Natural killer cell (primary cell): ENCODE results near the gene OPHN1. TPM values are rescaled to one million over a fixed set of nuclear protein-coding genes. Genes with fewer than 3 reads are reported as not detected.

Source experiments
- ATAC-seq, 3 donors: fragments of 150-1000 bp in 2 of 3; fragments of 200-7000 bp in 1 of 3; cut with Tn5 transposase; 1 replicate in 1 of 3; 2 replicates in 2 of 3; pipeline ENCODE4 v1.10.0; 2021; ENCODE audit warnings: mild to moderate bottlenecking in 2 of 3, moderate library complexity in 2 of 3
- DNase-seq, 2 donors: peaks; one replicate each; pipeline versions ENCODE4 v3.0.0 to v3.0.0-alpha.2; 2013 to 2021; ENCODE audit warnings: mixed read lengths in 1 of 2
- H3K27ac ChIP-seq: one replicate; pipeline ENCODE4 v1.5.1; 2013; ENCODE audit warnings: mild to moderate bottlenecking, low read length
- H3K27me3 ChIP-seq: one replicate; pipeline ENCODE4 v1.6.1; 2013; ENCODE audit warnings: low read length; ENCODE audit not compliant: control insufficient read depth, insufficient read depth
- H3K36me3 ChIP-seq: one replicate; pipeline ENCODE4 v1.6.1; 2013; ENCODE audit warnings: low read length; ENCODE audit not compliant: control insufficient read depth, insufficient read depth
- H3K4me1 ChIP-seq: one replicate; pipeline ENCODE4 v1.6.1; 2013; ENCODE audit warnings: low read length; ENCODE audit not compliant: control insufficient read depth, insufficient read depth
- H3K4me3 ChIP-seq: one replicate; pipeline ENCODE4 v1.5.1; 2013; ENCODE audit warnings: low read length
- H3K9me3 ChIP-seq: one replicate; pipeline ENCODE4 v1.6.1; 2013; ENCODE audit warnings: low read length; ENCODE audit not compliant: control insufficient read depth, insufficient read depth
- H3K27ac Mint-ChIP-seq, 2 donors: one replicate each; pipeline ENCODE4 v1.8.0; 2022; ENCODE audit warnings: mild to moderate bottlenecking in 2 of 2, mixed read lengths in 2 of 2, moderate library complexity in 1 of 2
- H3K27me3 Mint-ChIP-seq, 2 donors: one replicate each; pipeline ENCODE4 v1.8.0; 2022; ENCODE audit warnings: low read depth in 2 of 2, mixed read lengths in 2 of 2
- H3K36me3 Mint-ChIP-seq: one replicate; pipeline ENCODE4 v1.8.0; 2022; ENCODE audit warnings: mixed read lengths
- H3K4me1 Mint-ChIP-seq, 2 donors: one replicate each; pipeline ENCODE4 v1.8.0; 2022; ENCODE audit warnings: mixed read lengths in 2 of 2
- H3K4me3 Mint-ChIP-seq: one replicate; pipeline ENCODE4 v1.8.0; 2022; ENCODE audit warnings: mild to moderate bottlenecking, moderate library complexity, mixed read lengths
- H3K9me3 Mint-ChIP-seq, 2 donors: one replicate each; pipeline ENCODE4 v1.8.0; 2022; ENCODE audit warnings: mixed read lengths in 2 of 2
- WGBS: methylation state at CpG from one replicate; pipeline ENCODE4 v1.1.7; 2013; ENCODE audit warnings: missing lambda C conversion rate; ENCODE audit not compliant: insufficient coverage; 5-methylcytosine and 5-hydroxymethylcytosine counted together
- intact Hi-C: fragments of 100-400 bp; cut with micrococcal nuclease; formaldehyde crosslinking; loops from one replicate; pipeline ENCODE4 v1.14.2; 2022
- total RNA-seq, 4 donors: library from RNA; stranded (reverse); fragments of 120-200 nt in 1 of 4; gene quantifications; one replicate each; pipeline versions ENCODE4 v1.2.3 to v1.2.4, GENCODE V29; 2013 to 2022
- TF ChIP-seq, protein P1 (sequence below): fragments of 200-600 bp; IDR thresholded peaks from one replicate; pipeline ENCODE4 v1.8.0; 2022; ENCODE audit warnings: antibody characterized with exemption

Gene OPHN1
- total RNA-seq, 3 donors from 2014 or later (not counting 1 experiment from before 2014, with no cell fraction given), result 1.4 to 5.6 (median 3.7) TPM

DNA sequence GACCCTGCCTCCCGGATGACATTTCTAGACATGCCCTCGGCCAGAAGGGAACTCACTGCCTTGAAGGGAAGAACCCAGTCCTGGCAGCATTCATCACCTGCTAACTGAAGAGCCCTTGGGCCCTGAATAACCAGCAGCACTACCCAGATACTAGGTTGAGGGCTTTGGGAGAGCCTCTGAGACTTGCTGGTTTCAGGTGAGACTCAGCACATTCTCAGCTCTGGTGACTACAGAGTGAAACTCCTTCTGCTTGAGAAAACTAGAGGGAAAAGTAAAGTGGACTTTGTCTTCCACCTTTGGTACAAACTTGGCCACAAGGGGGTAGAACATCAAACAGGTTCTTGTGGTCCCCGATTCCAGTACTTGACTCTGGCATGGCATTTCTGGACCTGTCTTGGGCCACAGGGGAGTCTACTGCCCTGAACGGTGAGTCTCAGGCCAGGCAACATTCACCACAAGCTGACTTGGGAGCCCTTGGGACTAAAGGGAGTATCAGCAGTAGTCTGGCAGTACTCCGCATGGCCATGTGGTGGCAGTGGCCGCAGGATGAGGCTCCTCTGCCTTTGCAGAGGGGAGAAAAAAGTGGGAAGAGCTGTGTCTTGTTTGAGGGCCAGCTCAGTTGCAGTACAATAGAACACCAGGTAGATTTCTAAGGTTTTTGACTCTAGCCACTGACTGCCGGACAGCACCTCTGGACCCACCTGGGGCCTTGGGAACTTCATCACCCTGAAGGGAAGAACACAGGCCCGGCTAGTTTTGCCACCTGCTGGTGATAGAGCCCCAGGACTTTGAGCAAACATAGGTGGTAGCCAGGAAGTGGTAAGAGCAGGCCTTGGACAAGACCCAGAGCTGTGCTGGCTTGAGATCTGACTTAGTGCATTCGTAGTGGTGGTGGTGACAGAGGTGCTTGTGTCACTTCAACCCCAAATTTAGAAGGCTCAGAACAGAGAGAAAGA lies 414.8 kb downstream of the OPHN1 start:
- TF ChIP-seq, protein P1, sequence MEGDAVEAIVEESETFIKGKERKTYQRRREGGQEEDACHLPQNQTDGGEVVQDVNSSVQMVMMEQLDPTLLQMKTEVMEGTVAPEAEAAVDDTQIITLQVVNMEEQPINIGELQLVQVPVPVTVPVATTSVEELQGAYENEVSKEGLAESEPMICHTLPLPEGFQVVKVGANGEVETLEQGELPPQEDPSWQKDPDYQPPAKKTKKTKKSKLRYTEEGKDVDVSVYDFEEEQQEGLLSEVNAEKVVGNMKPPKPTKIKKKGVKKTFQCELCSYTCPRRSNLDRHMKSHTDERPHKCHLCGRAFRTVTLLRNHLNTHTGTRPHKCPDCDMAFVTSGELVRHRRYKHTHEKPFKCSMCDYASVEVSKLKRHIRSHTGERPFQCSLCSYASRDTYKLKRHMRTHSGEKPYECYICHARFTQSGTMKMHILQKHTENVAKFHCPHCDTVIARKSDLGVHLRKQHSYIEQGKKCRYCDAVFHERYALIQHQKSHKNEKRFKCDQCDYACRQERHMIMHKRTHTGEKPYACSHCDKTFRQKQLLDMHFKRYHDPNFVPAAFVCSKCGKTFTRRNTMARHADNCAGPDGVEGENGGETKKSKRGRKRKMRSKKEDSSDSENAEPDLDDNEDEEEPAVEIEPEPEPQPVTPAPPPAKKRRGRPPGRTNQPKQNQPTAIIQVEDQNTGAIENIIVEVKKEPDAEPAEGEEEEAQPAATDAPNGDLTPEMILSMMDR, result no peak
- intact Hi-C loops, result no loop called here
- Mint-ChIP-seq H3K27me3 (no peaks in the 10 kb centered on the region), H3K4me1 (no peaks in the 10 kb centered on the region), H3K27ac (no peak overlapping the region), H3K9me3 (no peaks in the 10 kb centered on the region), H3K4me3 (no peak overlapping the region), H3K36me3 (no peaks in the 10 kb centered on the region)
- no peaks in the 10 kb centered on the region for H3K9me3 ChIP-seq
- no peak for DNase-seq
- no peaks in the 10 kb centered on the region for H3K36me3 ChIP-seq
- H3K27ac ChIP-seq, result no peak overlapping the region
- no peaks in the 10 kb centered on the region for H3K27me3 ChIP-seq
- no peak overlapping the region for H3K4me3 ChIP-seq
- 74% methylated on average over 9 of the region's 9 CpGs for WGBS
- no peaks in the 10 kb centered on the region for H3K4me1 ChIP-seq
- no peak for ATAC-seq

DNA sequence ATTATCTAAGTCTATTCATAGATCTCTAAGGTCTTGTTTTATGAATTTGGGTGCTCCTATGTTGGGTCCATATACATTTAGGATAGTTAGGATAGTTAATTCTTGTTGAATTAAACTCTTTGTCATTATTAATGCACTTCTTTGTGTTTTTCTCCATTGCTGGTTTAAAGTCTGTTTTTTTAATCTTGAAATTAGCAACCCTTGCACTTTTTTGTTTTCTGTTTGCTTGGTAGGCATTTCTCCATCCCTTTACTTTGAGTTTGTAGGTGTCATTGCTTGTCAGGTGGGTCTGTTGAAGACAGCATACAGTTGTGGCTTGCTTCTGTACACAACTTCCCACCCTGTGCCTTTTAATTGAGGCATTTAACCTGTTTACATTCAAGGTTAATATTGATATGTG lies 434.8 kb downstream of the OPHN1 start:
- H3K9me3 ChIP-seq, result no peaks in the 10 kb centered on the region
- Mint-ChIP-seq H3K36me3 (no peaks in the 10 kb centered on the region), H3K4me3 (no peak overlapping the region), H3K27me3 (no peaks in the 10 kb centered on the region), H3K9me3 (peaks cover 5% of the 10 kb centered on the region in 2 donors), H3K4me1 (no peaks in the 10 kb centered on the region), H3K27ac (no peak overlapping the region)
- no peak overlapping the region for H3K27ac ChIP-seq
- H3K4me1 ChIP-seq, result no peaks in the 10 kb centered on the region
- H3K27me3 ChIP-seq, result no peaks in the 10 kb centered on the region
- ATAC-seq (no peak), DNase-seq (no peak)
- H3K4me3 ChIP-seq, result no peak overlapping the region
- TF ChIP-seq, protein P1, result no peak
- no peaks in the 10 kb centered on the region for H3K36me3 ChIP-seq
- intact Hi-C loops, result no loop called here

Other genes with a start within 250 kb of the OPHN1 start
- 10 to 100 TPM; 14.1 to 22.0 (median 18.9) TPM for gene YIPF6, start 65.6 kb upstream of the OPHN1 start, total RNA-seq
- 1 to 10 TPM in 2 of 3 donors, under 1 TPM in 1; 0.97 to 1.3 (median 1.1) TPM for gene STARD8, start 214.2 kb upstream of the OPHN1 start, total RNA-seq